Neuronal stem cell (in vitro differentiated cells): Measurements from ENCODE around the gene GRID1.

Source experiments
- DNase-seq: peaks from one replicate; pipeline ENCODE4 v3.0.0-alpha.2; 2013; ENCODE audit warnings: low spot score
- H2AFZ ChIP-seq: one replicate; pipeline ENCODE4 v1.6.1; 2013; ENCODE audit warnings: mild to moderate bottlenecking, low read length, inconsistent platforms
- H2AK5ac ChIP-seq: 2 replicates; pipeline ENCODE4 v1.6.1; 2013; ENCODE audit warnings: low read depth, mild to moderate bottlenecking, inconsistent platforms, low read length, moderate library complexity, mixed read lengths
- H2BK120ac ChIP-seq: 2 replicates; pipeline ENCODE4 v1.6.1; 2013; ENCODE audit warnings: low read depth, mild to moderate bottlenecking, inconsistent platforms, low read length, moderate library complexity, mixed read lengths
- H2BK12ac ChIP-seq: one replicate; pipeline ENCODE4 v1.6.1; 2013; ENCODE audit warnings: low read length, inconsistent platforms
- H2BK15ac ChIP-seq: 2 replicates; pipeline ENCODE4 v1.6.1; 2013; ENCODE audit warnings: mild to moderate bottlenecking, low read length, inconsistent platforms, mixed read lengths
- H2BK5ac ChIP-seq: one replicate; pipeline ENCODE4 v1.6.1; 2013; ENCODE audit warnings: inconsistent platforms, mild to moderate bottlenecking, low read length, moderate library complexity
- H3K14ac ChIP-seq: one replicate; pipeline ENCODE4 v1.6.1; 2013; ENCODE audit warnings: low read length, inconsistent platforms
- H3K18ac ChIP-seq: 2 replicates; pipeline ENCODE4 v1.6.1; 2013; ENCODE audit warnings: low read length, inconsistent platforms
- H3K23ac ChIP-seq: 2 replicates; pipeline ENCODE4 v1.6.1; 2013; ENCODE audit warnings: low read depth, mild to moderate bottlenecking, mixed read lengths, low read length, inconsistent platforms; ENCODE audit not compliant: poor library complexity
- H3K27ac ChIP-seq: replicated peaks from 3 replicates; pipeline ENCODE4 v1.5.1; 2013; ENCODE audit warnings: low read length, inconsistent platforms
- H3K27me3 ChIP-seq, 3 experiments: 2 replicates each; pipeline ENCODE4 v1.6.1; 2013; ENCODE audit warnings: low read length in 3 of 3, mild to moderate bottlenecking in 2 of 3, inconsistent platforms in 1 of 3, low read depth in 1 of 3, mixed read lengths in 1 of 3, moderate library complexity in 1 of 3; ENCODE audit not compliant: control insufficient read depth in 3 of 3, insufficient read depth in 3 of 3
- H3K36me3 ChIP-seq, 2 donors: replicated peaks in 1 of 2; 2 replicates each; pipeline ENCODE4 v1.6.1; 2013; ENCODE audit warnings: low read length in 2 of 2; ENCODE audit not compliant: control insufficient read depth in 2 of 2, insufficient read depth in 2 of 2
- H3K4ac ChIP-seq: 2 replicates; pipeline ENCODE4 v1.6.1; 2013; ENCODE audit warnings: inconsistent platforms, mild to moderate bottlenecking, low read length, moderate library complexity
- H3K4me1 ChIP-seq, 2 donors: 1 replicate in 1 of 2; 2 replicates in 1 of 2; pipeline ENCODE4 v1.6.1; 2013; ENCODE audit warnings: low read length in 2 of 2, low read depth in 1 of 2; ENCODE audit not compliant: control insufficient read depth in 2 of 2, insufficient read depth in 1 of 2
- H3K4me2 ChIP-seq: one replicate; pipeline ENCODE4 v1.6.1; 2013; ENCODE audit warnings: mild to moderate bottlenecking, low read length, inconsistent platforms; ENCODE audit not compliant: insufficient read depth, poor library complexity, severe bottlenecking
- H3K4me3 ChIP-seq, 2 donors: 2 replicates each; pipeline ENCODE4 v1.5.1; 2013; ENCODE audit warnings: low read length in 2 of 2, mild to moderate bottlenecking in 2 of 2, inconsistent platforms in 1 of 2, moderate library complexity in 1 of 2
- H3K79me1 ChIP-seq: one replicate; pipeline ENCODE4 v1.6.1; 2013; ENCODE audit warnings: low read depth, mild to moderate bottlenecking, inconsistent platforms, low read length, moderate library complexity
- H3K9ac ChIP-seq: one replicate; pipeline ENCODE4 v1.6.1; 2013; ENCODE audit warnings: mild to moderate bottlenecking, low read depth, low read length, inconsistent platforms; ENCODE audit not compliant: poor library complexity
- H3K9me3 ChIP-seq, 2 donors: replicated peaks in 1 of 2; 2 replicates each; pipeline versions ENCODE3 to v1.6.1; 2013; ENCODE audit warnings: low read length in 2 of 2, mild to moderate bottlenecking in 2 of 2, inconsistent platforms in 1 of 2, low read depth in 1 of 2, mixed read lengths in 1 of 2, moderate library complexity in 1 of 2; ENCODE audit not compliant: control insufficient read depth in 2 of 2, insufficient read depth in 1 of 2
- H4K8ac ChIP-seq: one replicate; pipeline ENCODE4 v1.6.1; 2013; ENCODE audit warnings: low read depth, mild to moderate bottlenecking, inconsistent platforms, low read length, moderate library complexity
- H4K91ac ChIP-seq: one replicate; pipeline ENCODE4 v1.6.1; 2013; ENCODE audit warnings: low read length, low read depth, mild to moderate bottlenecking, inconsistent platforms; ENCODE audit not compliant: poor library complexity
- WGBS, 2 donors: extraction: QIAGEN DNeasy Blood & Tissue Kit; methylation state at CpG; one replicate each; pipeline ENCODE4 v1.1.7; 2013; ENCODE audit warnings: missing lambda C conversion rate in 2 of 2, mixed read lengths in 1 of 2; ENCODE audit not compliant: insufficient read length in 2 of 2, insufficient replicate concordance in 1 of 2; ENCODE audit errors: extremely low coverage in 2 of 2; 5-methylcytosine and 5-hydroxymethylcytosine counted together

The GRID1 gene

DNA sequence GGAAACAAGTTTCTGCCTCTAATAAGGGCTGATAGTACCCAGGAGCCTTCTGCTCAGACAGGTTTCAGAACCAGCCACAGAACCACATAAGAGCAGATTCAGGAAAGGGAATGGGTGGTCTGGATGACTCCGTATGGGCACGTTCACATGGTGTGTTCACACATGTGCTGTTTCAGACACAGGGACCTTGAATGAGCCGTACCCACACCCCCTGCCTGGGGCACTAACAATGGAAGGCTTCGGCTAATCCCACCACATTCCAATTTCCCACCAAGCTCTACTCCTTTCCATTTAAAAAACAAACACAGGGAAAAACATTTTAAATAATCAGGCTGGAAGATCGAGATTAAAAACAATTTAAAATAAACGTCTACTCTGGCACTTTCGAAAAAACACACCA, 217.3 kb downstream of the GRID1 start:
- Histone ChIP-seq H2BK15ac (no peak overlapping the region), H3K27ac (no peak overlapping the region), H3K14ac (no peak overlapping the region), H3K23ac (no peak overlapping the region), H2AK5ac (no peak overlapping the region), H2BK120ac (no peak overlapping the region), H3K36me3 (no peaks in the 10 kb centered on the region), H3K9me3 (no peaks in the 10 kb centered on the region), H2BK5ac (no peak overlapping the region), H4K8ac (no peak overlapping the region), H3K4me1 (peaks cover 0 to 7% of the 10 kb centered on the region in 2 donors), H3K4me2 (peak overlapping the region; percentile 2), H3K79me1 (no peaks in the 10 kb centered on the region), H3K4me3 (no peak overlapping the region), H3K4ac (no peak overlapping the region), H3K27me3 (no peaks in the 10 kb centered on the region), H2BK12ac (no peak overlapping the region), H2AFZ (no peak overlapping the region), H3K18ac (no peak overlapping the region), H3K9ac (no peak overlapping the region), H4K91ac (no peak overlapping the region)
- DNase-seq = peak; percentile 30
- no CpG with 5 or more reads among the region's 7 CpGs for WGBS, 2 donors

DNA sequence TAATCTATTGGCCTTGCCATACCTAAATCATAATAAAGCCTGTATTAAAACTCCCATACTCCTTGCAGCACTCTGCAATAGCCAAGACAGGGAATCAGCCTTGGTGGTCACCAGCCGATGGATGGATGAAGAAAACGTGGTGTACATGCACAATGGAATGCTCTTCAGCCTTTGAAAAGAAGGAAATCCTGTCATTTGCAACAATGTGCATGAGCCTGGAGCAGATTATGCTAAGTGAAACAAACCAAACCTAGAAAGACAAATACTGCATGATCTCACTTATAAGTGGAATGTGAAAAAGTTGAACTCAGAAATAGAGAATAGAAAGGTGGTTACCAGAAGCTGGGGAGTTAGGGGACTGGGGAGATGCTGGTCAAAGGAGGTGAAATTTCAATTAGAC, 218.5 kb downstream of the GRID1 start:
- Histone ChIP-seq H3K9ac (no peak overlapping the region), H3K4ac (no peak overlapping the region), H2BK12ac (no peak overlapping the region), H3K14ac (no peak overlapping the region), H3K9me3 (no peaks in the 10 kb centered on the region), H2AFZ (no peak overlapping the region), H2BK5ac (no peak overlapping the region), H4K91ac (no peak overlapping the region), H3K79me1 (no peaks in the 10 kb centered on the region), H3K27me3 (no peaks in the 10 kb centered on the region), H3K4me3 (no peak overlapping the region), H4K8ac (no peak overlapping the region), H3K4me2 (no peak overlapping the region), H3K23ac (no peak overlapping the region), H2BK15ac (no peak overlapping the region), H3K27ac (no peak overlapping the region), H3K36me3 (no peaks in the 10 kb centered on the region), H3K4me1 (peaks cover 0 to 7% of the 10 kb centered on the region in 2 donors), H2AK5ac (no peak overlapping the region), H2BK120ac (no peak overlapping the region), H3K18ac (no peak overlapping the region)
- WGBS, 2 donors = no CpG with 5 or more reads among the region's 2 CpGs
- DNase-seq = no peak

DNA sequence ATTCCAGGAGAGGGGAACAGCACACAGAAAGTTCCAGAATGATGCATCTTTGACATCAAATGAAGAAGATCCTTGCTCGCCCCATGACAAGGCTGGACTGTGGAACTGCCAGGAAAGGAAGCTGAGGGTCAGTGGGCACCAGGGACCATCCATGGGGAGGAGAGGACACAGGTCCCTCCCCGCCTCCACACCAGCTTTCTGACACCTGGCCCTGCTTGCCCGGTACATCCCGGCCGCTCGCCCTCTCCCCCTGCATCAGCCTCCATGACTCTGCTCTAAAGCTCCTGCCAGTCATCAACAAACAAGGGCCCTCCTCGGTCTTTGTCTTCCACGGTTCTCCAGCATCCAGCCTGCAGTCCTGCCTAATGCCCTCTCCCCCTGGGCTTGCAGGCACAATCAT, 222.3 kb downstream of the GRID1 start:
- Histone ChIP-seq H3K36me3 (no peaks in the 10 kb centered on the region), H3K4ac (no peak overlapping the region), H2BK120ac (no peak overlapping the region), H4K8ac (no peak overlapping the region), H3K27me3 (no peaks in the 10 kb centered on the region), H3K14ac (no peak overlapping the region), H2BK5ac (no peak overlapping the region), H2BK12ac (no peak overlapping the region), H3K23ac (no peak overlapping the region), H3K9ac (peak overlapping the region; percentile 63), H2BK15ac (no peak overlapping the region), H3K4me1 (peaks cover 0 to 7% of the 10 kb centered on the region in 2 donors), H4K91ac (no peak overlapping the region), H2AFZ (no peak overlapping the region), H3K4me3 (no peak overlapping the region), H3K27ac (no peak overlapping the region), H3K4me2 (no peak overlapping the region), H3K18ac (peak overlapping the region; percentile 63), H3K9me3 (no peaks in the 10 kb centered on the region), H3K79me1 (no peaks in the 10 kb centered on the region), H2AK5ac (no peak overlapping the region)
- WGBS, 2 donors = no CpG with 5 or more reads among the region's 8 CpGs
- no peak for DNase-seq

DNA sequence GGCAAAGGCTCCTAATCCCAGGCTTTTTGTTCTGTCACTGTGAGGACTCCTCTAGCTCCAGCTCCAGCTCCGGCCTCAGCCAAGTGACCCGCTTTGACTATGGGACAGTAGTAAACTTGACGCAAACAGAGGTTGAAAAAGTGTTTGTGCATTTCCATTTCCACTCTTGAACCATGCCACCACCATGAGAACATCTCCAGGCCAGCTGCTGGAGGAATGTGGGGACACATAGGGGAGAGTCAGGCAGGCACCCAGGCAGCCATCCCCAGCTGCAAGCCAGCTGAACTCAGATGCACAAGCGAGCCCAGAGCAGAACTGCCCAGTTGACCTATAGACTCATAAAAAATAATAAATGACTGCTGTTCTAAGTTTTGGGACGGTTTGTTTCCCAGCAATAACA, 224.7 kb downstream of the GRID1 start:
- Histone ChIP-seq H3K4me3 (no peak overlapping the region), H4K8ac (no peak overlapping the region)
- no CpG with 5 or more reads among the region's 5 CpGs for WGBS, 2 donors

More for the DNA sequence above, 224.7 kb downstream of the GRID1 start:
- H3K9ac ChIP-seq = no peak overlapping the region
- no peak overlapping the region for H2AFZ ChIP-seq
- peaks cover 0 to 2% of the 10 kb centered on the region in 2 donors for H3K4me1 ChIP-seq
- no peaks in the 10 kb centered on the region for H3K9me3 ChIP-seq
- no peak for DNase-seq
- H3K36me3 ChIP-seq = no peaks in the 10 kb centered on the region
- H3K4me2 ChIP-seq = no peak overlapping the region
- no peaks in the 10 kb centered on the region for H3K79me1 ChIP-seq
- H2BK15ac ChIP-seq = no peak overlapping the region
- no peak overlapping the region for H2BK12ac ChIP-seq
- H3K14ac ChIP-seq = no peak overlapping the region
- H3K4ac ChIP-seq = no peak overlapping the region
- H4K91ac ChIP-seq = no peak overlapping the region
- no peaks in the 10 kb centered on the region for H3K27me3 ChIP-seq
- H2BK5ac ChIP-seq = no peak overlapping the region
- H3K23ac ChIP-seq = no peak overlapping the region
- no peak overlapping the region for H3K27ac ChIP-seq
- no peak overlapping the region for H3K18ac ChIP-seq
- no peak overlapping the region for H2AK5ac ChIP-seq
- no peak overlapping the region for H2BK120ac ChIP-seq
